ENCODE measurements around the gene KCNJ8.

DNA sequence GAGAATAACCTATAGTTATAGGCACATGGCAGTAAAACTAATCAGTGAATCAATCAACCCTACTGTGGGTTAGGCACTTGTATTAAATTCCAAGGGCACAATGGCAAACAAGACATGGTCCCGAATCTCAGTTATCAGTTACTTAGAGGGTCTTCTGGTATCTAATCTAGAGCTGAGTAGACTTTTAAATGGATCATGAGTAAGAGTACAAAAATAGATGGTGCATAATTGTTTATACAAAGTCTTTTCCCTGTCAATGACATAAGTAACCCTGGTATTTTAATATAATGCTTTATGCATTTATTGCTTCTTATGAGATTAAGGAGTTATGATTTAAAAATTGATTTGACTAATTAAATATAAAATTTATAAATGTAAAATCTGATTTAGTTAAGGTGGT lies 23.0 kb upstream of the KCNJ8 start:
- TF ChIP-seq, protein P1, sequence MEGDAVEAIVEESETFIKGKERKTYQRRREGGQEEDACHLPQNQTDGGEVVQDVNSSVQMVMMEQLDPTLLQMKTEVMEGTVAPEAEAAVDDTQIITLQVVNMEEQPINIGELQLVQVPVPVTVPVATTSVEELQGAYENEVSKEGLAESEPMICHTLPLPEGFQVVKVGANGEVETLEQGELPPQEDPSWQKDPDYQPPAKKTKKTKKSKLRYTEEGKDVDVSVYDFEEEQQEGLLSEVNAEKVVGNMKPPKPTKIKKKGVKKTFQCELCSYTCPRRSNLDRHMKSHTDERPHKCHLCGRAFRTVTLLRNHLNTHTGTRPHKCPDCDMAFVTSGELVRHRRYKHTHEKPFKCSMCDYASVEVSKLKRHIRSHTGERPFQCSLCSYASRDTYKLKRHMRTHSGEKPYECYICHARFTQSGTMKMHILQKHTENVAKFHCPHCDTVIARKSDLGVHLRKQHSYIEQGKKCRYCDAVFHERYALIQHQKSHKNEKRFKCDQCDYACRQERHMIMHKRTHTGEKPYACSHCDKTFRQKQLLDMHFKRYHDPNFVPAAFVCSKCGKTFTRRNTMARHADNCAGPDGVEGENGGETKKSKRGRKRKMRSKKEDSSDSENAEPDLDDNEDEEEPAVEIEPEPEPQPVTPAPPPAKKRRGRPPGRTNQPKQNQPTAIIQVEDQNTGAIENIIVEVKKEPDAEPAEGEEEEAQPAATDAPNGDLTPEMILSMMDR (IDR thresholded peaks at IDR 0.05): no peak
- TF ChIP-seq POLR2AphosphoS5 (IDR thresholded peaks at IDR 0.05) (no peak), POLR2A (IDR thresholded peaks at IDR 0.05) (no peak), EP300 (IDR thresholded peaks at IDR 0.05) (no peak)
